Measurements from ENCODE around the gene HHIPL1.

Gene HHIPL1

GRCh38 chr14:99616832-99617800 is 27.8 kb upstream of the HHIPL1 start:
- Histone ChIP-seq H3K9ac (ENCODE audit: low read length) (no peak overlapping the region), H3K4me3 (ENCODE audit: low read length) (no peak overlapping the region), H3K27ac (ENCODE audit: low read depth, low read length) (no peak overlapping the region), H3K4me1 (ENCODE audit: control insufficient read depth, insufficient read depth, low read length) (no peaks in the 10 kb centered on the region), H3K36me3 (ENCODE audit: control insufficient read depth, insufficient read depth, low read length) (no peaks in the 10 kb centered on the region), H3K27me3 (ENCODE audit: control insufficient read depth, insufficient read depth, low read length) (no peaks in the 10 kb centered on the region)

- H3K27ac ChIP-seq (ENCODE audit: low read depth, low read length), result no peak overlapping the region
- no peak overlapping the region for H3K4me3 ChIP-seq (ENCODE audit: low read length)
- H3K27me3 ChIP-seq (ENCODE audit: control insufficient read depth, insufficient read depth, low read length), result no peaks in the 10 kb centered on the region
Measured at GRCh38 chr14:99619835-99620834, 24.8 kb upstream of the HHIPL1 start.

GRCh38 chr14:99621948-99622347 is 23.0 kb upstream of the HHIPL1 start:
- Histone ChIP-seq H3K4me3 (ENCODE audit: low read length) (no peak overlapping the region), H3K9ac (ENCODE audit: low read length) (no peak overlapping the region), H3K4me1 (ENCODE audit: control insufficient read depth, insufficient read depth, low read length) (peaks cover 3% of the 10 kb centered on the region), H3K27me3 (ENCODE audit: control insufficient read depth, insufficient read depth, low read length) (no peaks in the 10 kb centered on the region), H3K36me3 (ENCODE audit: control insufficient read depth, insufficient read depth, low read length) (no peaks in the 10 kb centered on the region), H3K27ac (ENCODE audit: low read depth, low read length) (no peak overlapping the region)

More at GRCh38 chr14:99619835-99620834, 24.8 kb upstream of the HHIPL1 start:
- H3K9ac ChIP-seq (ENCODE audit: low read length), result no peak overlapping the region
- H3K4me1 ChIP-seq (ENCODE audit: control insufficient read depth, insufficient read depth, low read length), result peaks cover 3% of the 10 kb centered on the region
- no peaks in the 10 kb centered on the region for H3K36me3 ChIP-seq (ENCODE audit: control insufficient read depth, insufficient read depth, low read length)

GRCh38 chr14:99624024-99624423 is 20.9 kb upstream of the HHIPL1 start:
- H3K36me3 ChIP-seq (ENCODE audit: control insufficient read depth, insufficient read depth, low read length), result no peaks in the 10 kb centered on the region
- H3K27ac ChIP-seq (ENCODE audit: low read depth, low read length), result peak overlapping the region; percentile 28
- no peak overlapping the region for H3K9ac ChIP-seq (ENCODE audit: low read length)
- no peak overlapping the region for H3K4me3 ChIP-seq (ENCODE audit: low read length)
- peaks cover 5% of the 10 kb centered on the region for H3K4me1 ChIP-seq (ENCODE audit: control insufficient read depth, insufficient read depth, low read length)
- H3K27me3 ChIP-seq (ENCODE audit: control insufficient read depth, insufficient read depth, low read length), result peaks cover 3% of the 10 kb centered on the region

- Histone ChIP-seq H3K27ac (ENCODE audit: low read depth, low read length) (no peak overlapping the region), H3K9ac (ENCODE audit: low read length) (no peak overlapping the region), H3K4me3 (ENCODE audit: low read length) (no peak overlapping the region), H3K4me1 (ENCODE audit: control insufficient read depth, insufficient read depth, low read length) (peaks cover 5% of the 10 kb centered on the region), H3K27me3 (ENCODE audit: control insufficient read depth, insufficient read depth, low read length) (peaks cover 3% of the 10 kb centered on the region), H3K36me3 (ENCODE audit: control insufficient read depth, insufficient read depth, low read length) (no peaks in the 10 kb centered on the region)
Measured at GRCh38 chr14:99624971-99625370, 20.0 kb upstream of the HHIPL1 start.

GRCh38 chr14:99625476-99625875 is 19.5 kb upstream of the HHIPL1 start:
- peaks cover 5% of the 10 kb centered on the region for H3K4me1 ChIP-seq (ENCODE audit: control insufficient read depth, insufficient read depth, low read length)
- H3K27me3 ChIP-seq (ENCODE audit: control insufficient read depth, insufficient read depth, low read length), result peaks cover 3% of the 10 kb centered on the region
- H3K4me3 ChIP-seq (ENCODE audit: low read length), result no peak overlapping the region
- H3K36me3 ChIP-seq (ENCODE audit: control insufficient read depth, insufficient read depth, low read length), result no peaks in the 10 kb centered on the region
- no peak overlapping the region for H3K27ac ChIP-seq (ENCODE audit: low read depth, low read length)
- H3K9ac ChIP-seq (ENCODE audit: low read length), result no peak overlapping the region

GRCh38 chr14:99626041-99626648 is 18.8 kb upstream of the HHIPL1 start:
- Histone ChIP-seq H3K4me1 (ENCODE audit: control insufficient read depth, insufficient read depth, low read length) (peaks cover 5% of the 10 kb centered on the region), H3K27ac (ENCODE audit: low read depth, low read length) (no peak overlapping the region), H3K4me3 (ENCODE audit: low read length) (no peak overlapping the region), H3K27me3 (ENCODE audit: control insufficient read depth, insufficient read depth, low read length) (peaks cover 3% of the 10 kb centered on the region), H3K36me3 (ENCODE audit: control insufficient read depth, insufficient read depth, low read length) (no peaks in the 10 kb centered on the region), H3K9ac (ENCODE audit: low read length) (no peak overlapping the region)

- Histone ChIP-seq H3K4me3 (ENCODE audit: low read length) (no peak overlapping the region), H3K36me3 (ENCODE audit: control insufficient read depth, insufficient read depth, low read length) (no peaks in the 10 kb centered on the region), H3K27me3 (ENCODE audit: control insufficient read depth, insufficient read depth, low read length) (peaks cover 3% of the 10 kb centered on the region), H3K9ac (ENCODE audit: low read length) (no peak overlapping the region), H3K4me1 (ENCODE audit: control insufficient read depth, insufficient read depth, low read length) (peaks cover 5% of the 10 kb centered on the region), H3K27ac (ENCODE audit: low read depth, low read length) (no peak overlapping the region)
Measured at GRCh38 chr14:99627100-99627499, 17.8 kb upstream of the HHIPL1 start.

- H3K9ac ChIP-seq (ENCODE audit: low read length), result no peak overlapping the region
- H3K4me3 ChIP-seq (ENCODE audit: low read length), result no peak overlapping the region
- H3K27me3 ChIP-seq (ENCODE audit: control insufficient read depth, insufficient read depth, low read length), result peaks cover 3% of the 10 kb centered on the region
- H3K4me1 ChIP-seq (ENCODE audit: control insufficient read depth, insufficient read depth, low read length), result peaks cover 4% of the 10 kb centered on the region
- H3K27ac ChIP-seq (ENCODE audit: low read depth, low read length), result no peak overlapping the region
- no peaks in the 10 kb centered on the region for H3K36me3 ChIP-seq (ENCODE audit: control insufficient read depth, insufficient read depth, low read length)
Measured at GRCh38 chr14:99627510-99628381, 17.2 kb upstream of the HHIPL1 start.

- H3K9ac ChIP-seq (ENCODE audit: low read length), result no peak overlapping the region
- no peak overlapping the region for H3K27ac ChIP-seq (ENCODE audit: low read depth, low read length)
- H3K4me3 ChIP-seq (ENCODE audit: low read length), result no peak overlapping the region
Measured at GRCh38 chr14:99628887-99629618, 15.9 kb upstream of the HHIPL1 start.

GRCh38 chr14:99630202-99630601 is 14.7 kb upstream of the HHIPL1 start:
- Histone ChIP-seq H3K27ac (ENCODE audit: low read depth, low read length) (no peak overlapping the region), H3K4me1 (ENCODE audit: control insufficient read depth, insufficient read depth, low read length) (peaks cover 2% of the 10 kb centered on the region), H3K9ac (ENCODE audit: low read length) (no peak overlapping the region), H3K27me3 (ENCODE audit: control insufficient read depth, insufficient read depth, low read length) (peaks cover 3% of the 10 kb centered on the region), H3K4me3 (ENCODE audit: low read length) (no peak overlapping the region), H3K36me3 (ENCODE audit: control insufficient read depth, insufficient read depth, low read length) (no peaks in the 10 kb centered on the region)

More at GRCh38 chr14:99628887-99629618, 15.9 kb upstream of the HHIPL1 start:
- H3K4me1 ChIP-seq (ENCODE audit: control insufficient read depth, insufficient read depth, low read length), result peaks cover 2% of the 10 kb centered on the region
- H3K27me3 ChIP-seq (ENCODE audit: control insufficient read depth, insufficient read depth, low read length), result peaks cover 3% of the 10 kb centered on the region
- no peaks in the 10 kb centered on the region for H3K36me3 ChIP-seq (ENCODE audit: control insufficient read depth, insufficient read depth, low read length)
